Duodenal mucosa (tissue), 2 donors: ENCODE results near the gene MYL7.

Experiments used
- H3K27ac ChIP-seq: one replicate; pipeline ENCODE4 v1.7.0; 2013; ENCODE audit warnings: low read depth, low read length
- H3K27me3 ChIP-seq, 2 donors: one replicate each; pipeline ENCODE4 v1.7.0; 2013; ENCODE audit warnings: low read length in 2 of 2, control low read depth in 1 of 2; ENCODE audit not compliant: insufficient read depth in 2 of 2, control insufficient read depth in 1 of 2
- H3K36me3 ChIP-seq, 2 donors: one replicate each; pipeline ENCODE4 v1.7.0; 2013; ENCODE audit warnings: low read length in 2 of 2, control low read depth in 1 of 2; ENCODE audit not compliant: insufficient read depth in 2 of 2, control insufficient read depth in 1 of 2
- H3K4me1 ChIP-seq, 2 donors: one replicate each; pipeline ENCODE4 v1.7.0; 2013; ENCODE audit warnings: low read length in 2 of 2, control low read depth in 1 of 2; ENCODE audit not compliant: insufficient read depth in 2 of 2, control insufficient read depth in 1 of 2
- H3K4me3 ChIP-seq, 2 donors: one replicate each; pipeline ENCODE4 v1.7.0; 2013; ENCODE audit warnings: low read length in 2 of 2, low read depth in 1 of 2
- H3K9ac ChIP-seq, 2 donors: one replicate each; pipeline ENCODE4 v1.7.0; 2013; ENCODE audit warnings: low read length in 2 of 2, low read depth in 1 of 2
- H3K9me3 ChIP-seq, 2 donors: one replicate each; pipeline ENCODE4 v1.7.0; 2013; ENCODE audit warnings: low read length in 2 of 2, control low read depth in 1 of 2; ENCODE audit not compliant: control insufficient read depth in 1 of 2

Gene MYL7

DNA sequence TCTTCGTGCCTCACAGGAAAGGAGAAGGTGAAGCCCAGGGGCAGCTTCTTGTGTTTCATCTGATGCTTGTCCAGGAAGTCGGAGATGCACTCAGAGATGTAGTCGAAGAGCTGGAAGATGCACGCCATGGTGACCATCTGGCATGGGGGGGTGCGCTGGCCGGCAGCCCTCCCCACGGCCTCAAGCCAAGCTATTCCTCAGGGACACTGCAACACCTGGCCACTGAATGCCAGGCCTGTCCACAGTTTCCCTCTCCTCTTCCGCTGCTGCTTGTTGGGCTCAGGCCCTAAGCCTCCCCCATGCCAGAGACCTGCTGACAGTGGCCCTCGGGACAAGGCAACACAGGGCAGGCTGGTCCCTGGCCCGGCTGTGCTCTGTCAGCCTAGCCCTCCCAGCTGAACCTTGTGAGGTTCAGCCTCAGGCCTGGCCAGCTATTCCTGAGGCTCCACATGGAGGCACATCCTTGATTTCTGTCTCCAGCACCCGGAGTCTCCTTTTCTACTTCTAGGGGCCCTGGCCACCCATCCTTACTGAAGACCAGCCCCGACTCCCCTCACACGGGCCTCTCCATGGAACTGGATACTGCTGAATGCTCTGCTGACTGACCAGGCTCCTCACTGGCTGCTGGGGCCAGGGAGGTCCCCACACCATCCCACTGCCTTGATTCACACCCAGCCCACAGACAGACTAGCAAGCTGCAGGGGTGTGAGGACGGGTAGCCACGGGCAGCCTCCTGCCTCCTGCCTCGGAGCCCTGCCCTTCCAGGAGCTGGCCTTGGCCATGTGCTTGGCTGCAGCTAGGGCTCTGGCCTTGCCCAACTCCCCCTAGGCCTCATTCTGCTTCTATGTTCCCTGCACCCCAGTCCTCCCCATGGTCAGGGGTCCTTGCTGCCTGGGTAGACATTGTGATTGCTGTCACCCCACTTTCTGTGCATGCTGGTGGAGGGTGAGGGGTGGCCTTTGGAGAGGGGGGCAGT lies 10.1 kb upstream of the MYL7 start:
- Histone ChIP-seq H3K4me1 (peaks cover 8% of the 10 kb centered on the region in 2 donors), H3K27me3 (no peaks in the 10 kb centered on the region), H3K36me3 (no peaks in the 10 kb centered on the region), H3K9me3 (no peaks in the 10 kb centered on the region), H3K9ac (no peak overlapping the region), H3K27ac (no peak overlapping the region), H3K4me3 (no peak overlapping the region)

DNA sequence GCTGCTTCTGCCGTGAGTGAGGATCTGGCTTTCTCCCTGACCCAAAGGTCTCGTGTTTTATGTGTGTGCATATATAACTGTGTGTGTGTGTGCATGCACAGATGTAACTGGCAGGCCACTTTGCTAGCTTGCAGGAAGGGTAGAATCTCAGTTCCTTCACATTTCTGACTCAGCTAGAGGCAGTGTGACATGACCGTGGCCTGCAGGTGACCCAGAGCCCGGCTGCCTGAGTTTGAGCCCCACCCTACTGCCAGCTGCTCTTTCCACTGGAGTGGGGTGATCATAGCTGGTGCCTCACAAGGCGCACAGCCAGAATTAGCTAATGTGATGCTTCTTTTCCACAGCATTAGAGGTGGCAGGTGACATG lies 9.3 kb upstream of the MYL7 start:
- H3K9ac ChIP-seq: no peak overlapping the region
- no peaks in the 10 kb centered on the region for H3K27me3 ChIP-seq
- no peaks in the 10 kb centered on the region for H3K9me3 ChIP-seq
- H3K27ac ChIP-seq: no peak overlapping the region
- H3K4me3 ChIP-seq: no peak overlapping the region
- H3K36me3 ChIP-seq: no peaks in the 10 kb centered on the region
- H3K4me1 ChIP-seq: peaks cover 0 to 13% of the 10 kb centered on the region in 2 donors

DNA sequence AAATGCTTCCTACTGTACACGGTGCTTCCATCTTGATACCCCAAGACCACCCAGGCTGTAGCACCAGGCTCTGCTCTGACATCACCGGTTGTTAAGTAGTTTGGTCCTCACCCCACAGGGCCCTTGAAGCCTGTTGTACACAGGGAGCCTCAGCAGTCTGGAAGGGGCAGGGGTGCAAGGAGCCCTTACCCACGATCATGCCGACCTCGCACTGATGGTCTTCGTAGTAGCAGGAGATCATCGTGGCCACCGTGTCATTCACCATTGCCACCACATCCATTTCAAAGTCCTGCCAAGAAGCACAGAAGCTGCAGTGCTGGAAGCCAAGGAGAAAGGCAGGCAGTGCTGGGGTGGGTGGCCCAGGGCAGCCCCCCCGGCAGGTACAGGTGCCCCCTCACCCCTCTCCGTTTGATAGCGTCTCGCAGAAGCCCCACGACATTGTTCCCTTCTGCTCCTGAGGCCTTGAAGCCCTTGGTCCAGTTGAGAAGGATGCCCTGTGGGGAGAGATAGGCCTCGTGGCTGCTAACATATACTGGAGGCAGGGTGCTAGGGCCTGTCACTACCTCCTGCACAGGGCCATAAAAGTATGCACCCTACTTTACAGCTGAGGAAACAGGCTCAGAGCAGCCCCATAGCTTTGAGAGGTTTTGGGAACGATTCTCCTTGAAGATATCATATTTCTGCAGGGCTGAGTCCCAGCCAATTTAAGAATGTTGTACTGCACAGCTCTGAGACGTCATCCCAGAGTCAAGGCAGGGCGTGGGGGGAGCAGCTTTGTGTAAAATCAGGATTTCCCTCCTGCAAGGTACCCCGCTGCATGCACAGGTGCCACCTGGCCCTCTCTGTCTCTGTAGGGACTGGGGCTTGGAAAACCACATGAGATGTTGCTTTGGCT lies 8.7 kb upstream of the MYL7 start:
- Histone ChIP-seq H3K9ac (no peak overlapping the region), H3K4me1 (peaks cover 0 to 13% of the 10 kb centered on the region in 2 donors), H3K9me3 (no peaks in the 10 kb centered on the region), H3K27ac (no peak overlapping the region), H3K36me3 (no peaks in the 10 kb centered on the region), H3K27me3 (no peaks in the 10 kb centered on the region), H3K4me3 (no peak overlapping the region)

DNA sequence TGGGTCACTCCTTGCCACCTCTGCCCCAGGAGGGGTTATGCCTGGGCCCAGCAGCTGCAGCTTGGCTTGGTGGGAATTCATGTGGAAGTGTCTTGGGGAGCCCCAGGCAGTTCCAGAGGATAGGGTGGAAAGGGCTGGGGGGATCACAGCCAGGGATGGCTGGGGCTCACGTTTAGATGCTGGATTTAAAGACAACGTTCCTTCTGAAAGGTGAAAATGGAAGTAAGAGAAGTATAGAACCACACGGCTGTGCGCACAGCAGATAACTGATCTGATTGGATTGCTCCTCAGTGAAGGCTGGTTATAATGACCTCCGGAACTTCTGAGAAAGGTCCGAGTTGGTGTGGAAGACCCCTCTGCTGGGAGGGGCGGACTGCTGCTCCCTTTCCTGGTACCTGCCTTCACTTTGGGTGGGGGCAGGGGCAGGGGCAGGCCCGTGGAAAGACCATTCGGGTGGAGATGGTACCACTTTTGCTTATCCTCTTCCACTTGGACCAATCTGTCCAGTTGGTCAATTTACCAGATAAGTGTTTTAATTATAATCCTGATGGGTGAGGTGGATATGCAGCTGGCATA lies 7.9 kb upstream of the MYL7 start:
- Histone ChIP-seq H3K27me3 (no peaks in the 10 kb centered on the region), H3K9me3 (no peaks in the 10 kb centered on the region), H3K4me3 (no peak overlapping the region), H3K9ac (no peak overlapping the region), H3K27ac (no peak overlapping the region), H3K4me1 (peaks cover 0 to 13% of the 10 kb centered on the region in 2 donors), H3K36me3 (no peaks in the 10 kb centered on the region)

DNA sequence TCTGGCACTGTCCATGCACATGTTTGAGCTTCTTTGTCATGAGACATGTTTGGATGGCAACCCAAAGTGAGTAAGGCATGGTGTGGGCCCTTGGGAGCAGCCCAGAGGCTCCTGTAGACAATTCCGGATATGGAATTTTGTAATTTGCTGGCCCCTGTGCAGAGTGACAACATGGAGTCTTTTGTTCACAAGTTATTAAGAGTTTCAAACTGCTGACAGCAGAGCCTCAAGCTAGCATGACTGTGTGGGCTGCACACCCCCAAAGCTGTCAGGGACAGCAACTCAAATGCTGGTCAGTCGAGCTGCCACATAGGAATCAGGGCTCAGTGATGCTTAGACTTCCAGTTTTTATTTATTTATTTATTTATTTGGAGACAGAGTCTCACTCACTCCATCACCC lies 7.0 kb upstream of the MYL7 start:
- no peaks in the 10 kb centered on the region for H3K36me3 ChIP-seq
- no peak overlapping the region for H3K9ac ChIP-seq
- H3K4me1 ChIP-seq: peaks cover 0 to 13% of the 10 kb centered on the region in 2 donors
- no peaks in the 10 kb centered on the region for H3K9me3 ChIP-seq
- H3K4me3 ChIP-seq: no peak overlapping the region
- H3K27me3 ChIP-seq: no peaks in the 10 kb centered on the region
- H3K27ac ChIP-seq: no peak overlapping the region

DNA sequence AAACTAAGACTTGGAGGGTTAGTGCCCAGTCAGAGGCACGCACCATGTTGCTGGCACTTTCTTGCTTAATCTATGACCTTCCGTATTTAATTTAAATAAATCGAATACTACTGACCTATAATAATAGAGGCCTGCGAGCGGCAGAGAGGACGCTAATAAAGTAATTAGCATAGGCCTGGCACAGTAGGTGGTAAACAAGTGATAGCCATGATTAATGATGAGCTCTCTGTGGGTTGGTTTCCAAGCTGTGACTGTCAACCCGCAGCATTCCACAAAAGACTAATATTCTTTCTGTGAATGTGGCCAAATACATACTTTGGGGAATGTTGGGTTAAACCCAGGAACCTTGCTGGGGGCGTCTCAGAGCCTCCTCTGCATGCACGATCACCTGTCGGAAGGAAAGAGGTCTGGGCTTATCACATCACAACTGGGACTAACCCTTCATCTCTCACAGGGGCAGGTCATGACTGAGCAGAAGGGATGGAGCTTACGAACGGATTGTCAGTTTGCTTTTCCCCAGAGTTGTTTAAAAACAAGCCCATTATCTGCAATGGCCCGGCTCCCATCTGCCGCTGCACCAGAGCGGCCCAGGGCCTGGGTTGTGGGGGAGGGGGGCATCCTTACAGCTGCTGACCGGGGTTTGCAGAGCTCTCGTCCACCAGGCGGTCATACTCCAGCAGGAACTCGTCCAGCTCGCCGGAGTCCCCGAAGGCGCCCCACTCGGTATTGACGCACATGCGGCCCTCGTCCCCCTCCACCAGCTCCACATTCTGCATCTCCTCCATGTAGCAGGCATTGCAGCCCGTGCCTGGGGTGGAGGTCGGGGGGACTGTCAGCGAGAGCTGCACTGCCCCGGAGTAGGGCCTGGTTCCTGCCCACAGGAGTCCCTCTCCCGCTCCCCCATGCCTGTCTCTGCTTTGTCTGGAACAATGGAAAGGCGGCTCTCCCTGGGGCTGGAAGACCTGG lies 6.2 kb upstream of the MYL7 start:
- Histone ChIP-seq H3K4me3 (no peak overlapping the region), H3K9me3 (no peaks in the 10 kb centered on the region), H3K27me3 (no peaks in the 10 kb centered on the region), H3K36me3 (no peaks in the 10 kb centered on the region), H3K27ac (no peak overlapping the region), H3K4me1 (peaks cover 0 to 13% of the 10 kb centered on the region in 2 donors), H3K9ac (peak overlapping the region in 1 of 2 donors; percentile 32)

DNA sequence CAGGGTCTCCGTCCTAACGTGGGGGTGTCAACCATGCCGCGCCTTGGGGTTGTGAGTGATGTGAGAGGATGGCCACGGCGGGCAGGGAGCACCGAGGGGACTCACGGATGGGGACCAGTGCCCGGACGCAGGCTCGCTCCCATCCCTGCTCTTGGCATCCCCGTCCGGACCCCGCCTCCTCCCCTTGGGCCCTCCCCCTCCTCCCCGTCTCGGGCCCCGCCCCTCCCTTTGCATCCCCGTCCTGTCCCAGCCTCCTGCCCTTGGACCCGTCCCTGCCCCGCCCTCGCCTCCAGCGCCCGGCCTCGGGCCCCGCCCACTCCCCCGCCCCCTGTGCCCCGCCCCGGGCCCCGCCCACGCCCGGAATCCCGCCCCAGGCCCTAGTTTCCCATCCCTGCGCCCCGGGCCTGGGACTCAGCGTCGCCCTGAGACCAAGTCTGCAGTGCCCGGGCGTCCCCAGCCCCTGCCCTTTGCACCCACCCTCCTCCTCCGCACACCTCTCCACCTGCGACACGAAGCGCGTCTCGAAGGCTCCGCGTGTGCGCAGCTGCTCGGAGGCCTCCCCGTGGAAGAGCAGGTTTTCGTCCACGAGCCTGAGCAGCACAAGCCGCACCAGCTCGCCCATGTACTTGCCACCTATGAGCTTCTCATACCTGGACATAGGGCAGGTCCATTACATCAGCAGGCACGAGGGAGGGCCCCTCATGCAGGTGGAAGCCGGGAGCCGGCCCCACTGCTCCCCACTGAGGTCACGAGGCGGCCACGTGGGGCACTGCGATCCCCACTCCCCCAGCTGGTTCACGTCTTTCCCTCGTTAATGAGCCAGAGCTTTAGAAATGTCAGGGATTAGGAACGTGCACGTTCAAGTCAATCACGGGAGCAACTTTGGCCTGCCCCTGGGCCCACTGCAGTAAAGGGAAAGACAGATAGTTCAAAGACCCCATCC lies 5.1 kb upstream of the MYL7 start:
- no peak overlapping the region for H3K27ac ChIP-seq
- H3K9ac ChIP-seq: peak overlapping the region; percentile 15 to 32
- peaks cover 0 to 13% of the 10 kb centered on the region in 2 donors for H3K4me1 ChIP-seq
- H3K27me3 ChIP-seq: no peaks in the 10 kb centered on the region
- H3K36me3 ChIP-seq: no peaks in the 10 kb centered on the region
- no peaks in the 10 kb centered on the region for H3K9me3 ChIP-seq
- peak overlapping the region; percentile 45 to 60 for H3K4me3 ChIP-seq

DNA sequence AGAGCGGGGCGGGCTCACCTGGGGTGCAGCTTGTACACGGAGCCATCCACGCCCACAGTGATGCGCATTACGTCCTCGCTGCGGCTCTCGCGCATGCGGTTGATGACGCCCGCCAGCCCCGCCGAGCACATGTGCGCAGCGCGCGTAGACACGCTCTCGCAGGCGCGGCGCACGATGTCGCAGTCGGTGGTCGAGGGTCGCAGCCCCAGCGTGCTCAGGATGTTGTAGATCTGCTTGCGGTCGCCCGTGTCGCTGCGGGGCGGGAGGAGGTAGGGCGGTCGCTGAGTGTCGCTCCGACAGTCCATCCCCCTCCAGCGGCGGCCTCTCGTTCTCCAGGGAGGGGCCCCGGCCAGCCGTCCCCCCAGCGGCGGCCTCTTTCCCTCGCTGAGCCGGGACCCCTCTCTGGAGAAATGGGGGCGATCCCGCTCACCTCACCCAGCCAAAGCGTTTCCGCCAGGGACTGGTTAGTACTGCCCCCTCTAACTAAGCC lies 4.4 kb upstream of the MYL7 start:
- H3K9ac ChIP-seq: no peak overlapping the region
- H3K27ac ChIP-seq: no peak overlapping the region
- peaks cover 0 to 13% of the 10 kb centered on the region in 2 donors for H3K4me1 ChIP-seq

More for the DNA sequence above, 4.4 kb upstream of the MYL7 start:
- no peaks in the 10 kb centered on the region for H3K27me3 ChIP-seq
- peak overlapping the region; percentile 34 to 57 for H3K4me3 ChIP-seq
- no peaks in the 10 kb centered on the region for H3K36me3 ChIP-seq
- H3K9me3 ChIP-seq: no peaks in the 10 kb centered on the region
